ENCODE measurements around the gene LCN9.

GRCh38 chr9:135716045-135716444 is 52.9 kb downstream of the LCN9 start:
- TF ChIP-seq SIN3A (IDR thresholded peaks at IDR 0.05; ENCODE audit: borderline replicate concordance, insufficient read depth, low read depth, low read length) (no peak), CTCF (IDR thresholded peaks at IDR 0.05) (no peak)

Measured in Panc1 (cell line).